ENCODE results near the gene MT1X.
"Not testable (repeated sequence)": the region's sequence is repeated elsewhere in the genome, so short reads cannot be mapped to it uniquely, and the experiment has no call there.

The MT1X gene

DNA sequence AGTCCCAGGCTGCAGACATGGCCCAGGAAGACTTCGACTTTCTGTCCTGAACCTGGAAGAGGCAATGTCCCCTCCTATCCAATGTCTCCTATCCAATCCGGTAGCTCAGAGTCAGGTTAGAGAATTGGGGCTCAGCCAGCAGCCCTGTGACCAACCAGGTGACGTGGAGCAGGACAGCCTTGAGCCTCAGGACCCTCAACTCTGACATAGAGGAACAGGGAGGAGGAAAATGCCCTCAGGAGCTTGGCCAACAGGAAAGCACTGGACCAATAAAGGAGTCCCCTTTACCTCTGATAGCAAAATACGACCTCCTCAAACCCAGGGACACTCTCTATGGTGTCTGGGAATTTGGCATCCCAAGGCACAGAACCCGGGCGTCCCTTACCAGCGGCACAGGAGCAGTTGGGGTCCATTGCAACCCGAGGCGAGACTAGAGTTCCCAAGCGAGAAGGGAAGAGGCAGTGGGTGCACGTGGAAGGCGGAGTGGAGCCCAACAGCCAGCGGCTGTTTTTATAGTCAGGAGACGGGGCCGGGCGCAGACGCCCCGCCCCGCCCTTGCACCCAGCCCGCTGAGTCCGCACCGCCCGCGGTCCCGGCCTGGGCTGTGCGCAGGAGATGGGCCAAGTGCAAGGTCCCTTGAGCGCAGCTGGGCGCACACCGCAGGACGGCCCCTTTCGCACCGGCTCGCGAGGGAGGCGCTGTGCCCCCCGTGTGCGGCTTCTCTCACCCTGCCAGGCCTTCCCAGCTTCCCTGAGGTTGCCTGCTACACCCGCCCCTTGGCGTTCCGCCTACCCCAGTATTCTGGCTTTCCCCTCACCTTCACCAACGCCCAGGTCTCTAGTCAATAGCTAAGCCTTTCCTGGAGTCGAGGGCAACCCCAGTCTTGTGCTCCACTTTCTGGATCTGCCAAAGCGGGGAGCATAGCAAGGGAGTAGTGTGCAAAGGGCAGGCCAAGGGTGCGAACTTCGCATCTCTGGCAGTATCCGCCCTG is 14.4 kb upstream of the MT1X start, which contains the start of gene MT1G:
TSS of gene MT1G (minus strand) at position 485 of the 991 bp plus-strand sequence. CDS start at position 413, 72 bp downstream.
- Histone ChIP-seq H3K36me3 (no peaks in the 10 kb centered on the region), H3K27ac (no peak within 1 kb of the TSS), H3K4me3 (peak within 1 kb of the TSS in 1 of 2 donors; percentile 28), H3K4me1 (peaks cover 0 to 24% (median 19%) of the 10 kb centered on the region in 4 donors), H3K27me3 (peaks cover 3 to 90% of the 10 kb centered on the region in 2 donors), H3K9me3 (no peaks in the 10 kb centered on the region)
- DNase-seq = peak in 1 of 2 donors; percentile 76
- TF ChIP-seq, protein P1, sequence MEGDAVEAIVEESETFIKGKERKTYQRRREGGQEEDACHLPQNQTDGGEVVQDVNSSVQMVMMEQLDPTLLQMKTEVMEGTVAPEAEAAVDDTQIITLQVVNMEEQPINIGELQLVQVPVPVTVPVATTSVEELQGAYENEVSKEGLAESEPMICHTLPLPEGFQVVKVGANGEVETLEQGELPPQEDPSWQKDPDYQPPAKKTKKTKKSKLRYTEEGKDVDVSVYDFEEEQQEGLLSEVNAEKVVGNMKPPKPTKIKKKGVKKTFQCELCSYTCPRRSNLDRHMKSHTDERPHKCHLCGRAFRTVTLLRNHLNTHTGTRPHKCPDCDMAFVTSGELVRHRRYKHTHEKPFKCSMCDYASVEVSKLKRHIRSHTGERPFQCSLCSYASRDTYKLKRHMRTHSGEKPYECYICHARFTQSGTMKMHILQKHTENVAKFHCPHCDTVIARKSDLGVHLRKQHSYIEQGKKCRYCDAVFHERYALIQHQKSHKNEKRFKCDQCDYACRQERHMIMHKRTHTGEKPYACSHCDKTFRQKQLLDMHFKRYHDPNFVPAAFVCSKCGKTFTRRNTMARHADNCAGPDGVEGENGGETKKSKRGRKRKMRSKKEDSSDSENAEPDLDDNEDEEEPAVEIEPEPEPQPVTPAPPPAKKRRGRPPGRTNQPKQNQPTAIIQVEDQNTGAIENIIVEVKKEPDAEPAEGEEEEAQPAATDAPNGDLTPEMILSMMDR (IDR thresholded peaks at IDR 0.05) = no peak
- intact Hi-C loops (cut with DNase I; ENCODE audit: low total_unique reads) = loop anchor here (5.0 kb wide), 1 partner anchor 34 kb away; no protein-coding TSS in a partner anchor

DNA sequence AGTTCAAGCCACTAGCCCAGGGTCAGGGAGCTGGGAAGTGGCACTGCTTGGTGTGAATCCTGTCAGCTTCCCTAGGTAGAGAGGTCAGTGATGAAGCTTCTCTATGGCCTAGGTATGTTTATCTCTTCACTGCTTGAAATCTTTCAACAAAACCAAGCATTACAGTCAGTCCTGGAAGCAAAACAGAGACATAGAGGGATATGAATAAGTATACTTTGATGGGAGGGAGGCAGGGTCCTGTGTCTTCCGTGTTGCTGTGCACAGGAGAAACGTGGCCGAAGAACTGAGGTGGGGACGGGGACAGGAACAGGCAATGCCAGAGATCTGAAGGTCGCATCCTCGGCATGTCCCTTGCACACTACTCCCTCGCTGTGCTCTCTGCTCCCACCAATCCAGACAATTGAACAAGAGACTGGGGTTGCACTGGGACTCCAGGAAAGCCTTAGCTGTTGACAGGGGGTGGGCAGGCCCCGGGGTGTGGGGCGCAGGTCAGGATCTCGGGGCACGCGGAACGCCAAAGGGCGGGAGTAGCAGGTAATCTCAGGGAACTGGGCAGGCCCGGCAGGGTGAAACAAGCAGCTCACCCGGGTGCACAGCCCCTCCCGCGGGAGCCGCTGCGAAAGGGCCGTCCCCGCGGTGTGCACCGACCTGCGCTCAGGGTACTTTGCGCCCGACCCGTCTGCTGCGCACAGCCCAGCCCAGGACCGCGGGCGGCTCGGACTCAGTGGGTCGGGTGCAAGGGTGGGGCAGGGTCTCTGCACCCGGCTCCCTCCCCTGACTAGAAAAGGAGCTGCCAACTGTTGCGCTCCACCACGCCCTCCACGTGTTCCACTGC is 13.0 kb upstream of the MT1X start, which contains the start of gene MT1H:
TSS of gene MT1H (plus strand) at position 810 of the 835 bp plus-strand sequence. CDS start 71 bp downstream, outside the sequence.
- TF ChIP-seq, protein P1 (IDR thresholded peaks at IDR 0.05) = no peak
- H3K9me3 ChIP-seq = no peaks in the 10 kb centered on the region
- H3K36me3 ChIP-seq = no peaks in the 10 kb centered on the region
- peaks cover 3 to 86% of the 10 kb centered on the region in 2 donors for H3K27me3 ChIP-seq
- H3K4me3 ChIP-seq = no peak within 1 kb of the TSS
- H3K27ac ChIP-seq = no peak within 1 kb of the TSS
- H3K4me1 ChIP-seq = peaks cover 0 to 21% (median 17%) of the 10 kb centered on the region in 4 donors
- DNase-seq = no peak
- intact Hi-C loops (cut with DNase I; ENCODE audit: low total_unique reads) = loop anchor here (5.0 kb wide), 1 partner anchor 33 kb away; no protein-coding TSS in a partner anchor

DNA sequence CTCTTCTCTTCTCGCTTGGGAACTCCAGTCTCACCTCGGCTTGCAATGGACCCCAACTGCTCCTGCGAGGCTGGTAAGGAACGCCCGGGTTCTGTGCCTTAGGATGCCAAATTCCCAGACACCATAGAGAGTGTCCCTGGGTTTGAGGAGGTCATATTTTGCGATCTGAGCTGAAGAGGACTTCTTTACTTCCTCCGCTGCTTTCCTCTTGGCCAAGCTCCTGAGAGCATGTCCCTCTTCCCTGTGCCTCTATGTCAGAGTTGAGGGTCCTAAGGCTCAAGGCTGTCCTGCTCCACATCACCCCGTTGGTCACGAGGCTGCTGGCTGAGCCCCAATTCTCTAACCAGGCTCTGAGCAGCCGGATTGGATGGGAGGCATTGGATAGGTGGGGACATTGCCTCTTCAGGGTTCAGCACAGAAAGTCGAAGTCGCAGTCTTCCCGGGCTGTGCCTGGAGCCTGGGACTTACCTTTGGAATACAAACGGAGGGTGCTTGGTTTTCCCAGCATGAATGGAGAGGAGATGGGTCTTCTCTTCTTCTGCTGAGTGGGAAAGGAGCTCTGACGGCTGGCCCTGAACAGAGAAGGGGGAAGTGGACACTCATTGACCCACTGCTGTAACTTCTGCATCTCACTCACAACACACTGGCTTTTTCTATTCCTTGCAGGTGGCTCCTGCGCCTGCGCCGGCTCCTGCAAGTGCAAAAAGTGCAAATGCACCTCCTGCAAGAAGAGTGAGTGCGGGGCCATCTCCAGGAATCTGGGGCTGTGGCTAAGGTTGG is 12.2 kb upstream of the MT1X start:
- DNase-seq = no peak
- intact Hi-C loops (cut with DNase I; ENCODE audit: low total_unique reads) = loop anchor here (5.0 kb wide), 1 partner anchor 32 kb away; no protein-coding TSS in a partner anchor
- Histone ChIP-seq H3K27ac (no peak overlapping the region), H3K36me3 (no peaks in the 10 kb centered on the region), H3K4me3 (no peak overlapping the region), H3K27me3 (peaks cover 3 to 86% of the 10 kb centered on the region in 2 donors), H3K4me1 (peaks cover 0 to 21% (median 17%) of the 10 kb centered on the region in 4 donors), H3K9me3 (no peaks in the 10 kb centered on the region)
- TF ChIP-seq, protein P1 (IDR thresholded peaks at IDR 0.05) = no peak

DNA sequence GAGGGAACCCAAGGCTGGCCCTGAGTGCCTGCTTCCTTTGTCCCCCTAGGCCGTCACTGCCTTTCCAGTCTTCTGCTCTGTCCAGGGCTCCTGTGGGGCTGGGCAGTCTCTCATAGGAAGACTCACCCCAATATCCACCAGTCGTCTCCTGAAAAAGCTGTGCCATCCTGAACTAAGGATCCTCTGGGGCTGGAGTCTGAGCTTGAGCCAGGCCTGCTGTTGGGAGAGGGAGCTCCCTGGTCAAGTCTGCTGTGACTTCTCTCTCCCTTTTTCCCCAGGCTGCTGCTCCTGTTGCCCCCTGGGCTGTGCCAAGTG is 11.7 kb upstream of the MT1X start:
- H3K4me1 ChIP-seq = peaks cover 0 to 23% (median 18%) of the 10 kb centered on the region in 4 donors
- H3K27ac ChIP-seq = no peak overlapping the region
- H3K9me3 ChIP-seq = no peaks in the 10 kb centered on the region
- TF ChIP-seq, protein P1 (IDR thresholded peaks at IDR 0.05) = no peak
- intact Hi-C loops (cut with DNase I; ENCODE audit: low total_unique reads) = no loop called here
- H3K4me3 ChIP-seq = no peak overlapping the region
- H3K27me3 ChIP-seq = peaks cover 3 to 87% of the 10 kb centered on the region in 2 donors
- DNase-seq = no peak
- H3K36me3 ChIP-seq = no peaks in the 10 kb centered on the region

DNA sequence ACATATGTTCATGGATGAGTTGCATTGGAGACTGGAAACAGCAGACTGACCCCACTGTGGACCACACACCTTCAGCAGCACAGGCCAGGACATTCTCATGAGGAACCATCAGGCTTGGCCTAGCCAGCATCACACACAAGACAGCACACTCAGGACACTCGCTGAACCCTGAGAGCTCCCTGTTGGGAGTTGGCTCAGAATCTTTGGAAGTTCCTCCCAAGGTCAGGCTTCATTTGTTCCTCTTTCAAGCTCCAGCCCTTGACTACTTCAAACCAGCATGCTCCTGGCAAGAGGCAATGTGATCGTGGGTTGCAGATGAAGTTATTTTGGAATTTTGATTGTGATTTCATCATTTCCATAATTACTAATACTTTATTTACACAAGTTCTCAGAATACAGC is 10.6 kb upstream of the MT1X start:
- intact Hi-C loops (cut with DNase I; ENCODE audit: low total_unique reads); H3K9me3 ChIP-seq; H3K4me3 ChIP-seq; H3K27ac ChIP-seq; H3K36me3 ChIP-seq; DNase-seq: not testable (repeated sequence)
- Histone ChIP-seq H3K27me3 (peaks cover 3 to 85% of the 10 kb centered on the region in 2 donors), H3K4me1 (peaks cover 0 to 31% (median 25%) of the 10 kb centered on the region in 4 donors)

DNA sequence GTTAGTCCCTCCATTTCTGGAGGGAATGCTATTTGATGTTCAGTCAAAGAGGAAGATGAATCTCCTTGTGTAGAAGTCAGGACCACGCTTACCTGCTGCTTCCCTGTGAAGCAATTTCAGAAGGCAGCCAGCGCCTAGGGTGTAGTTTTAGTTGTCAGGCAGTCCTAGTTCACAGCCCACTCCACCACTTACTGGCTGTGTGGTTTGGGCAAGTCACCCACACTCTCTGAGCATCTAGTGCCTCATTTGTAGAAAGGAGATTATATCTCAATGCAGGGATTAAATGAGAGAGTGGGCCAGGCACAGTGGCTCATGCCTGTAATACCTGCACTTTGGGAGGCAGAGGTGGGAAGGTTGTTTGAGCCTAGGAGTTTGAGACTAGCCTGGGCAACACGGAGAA is 10.1 kb upstream of the MT1X start:
- H3K36me3 ChIP-seq; H3K4me3 ChIP-seq; H3K27ac ChIP-seq; H3K9me3 ChIP-seq; DNase-seq; intact Hi-C loops (cut with DNase I; ENCODE audit: low total_unique reads): not testable (repeated sequence)
- H3K4me1 ChIP-seq = peaks cover 0 to 31% (median 24%) of the 10 kb centered on the region in 4 donors
- H3K27me3 ChIP-seq = peaks cover 3 to 80% of the 10 kb centered on the region in 2 donors
